ENCODE measurements around the gene DHX38. TPM values are rescaled to one million over a fixed set of nuclear protein-coding genes. Genes with fewer than 3 reads are reported as not detected.

Gene DHX38
- total and polyA plus RNA-seq, 2 of the 13 experiments (the other 11 are each of a cell fraction or from before 2014, with no cell fraction given): 54.4 to 85.9 TPM

DNA sequence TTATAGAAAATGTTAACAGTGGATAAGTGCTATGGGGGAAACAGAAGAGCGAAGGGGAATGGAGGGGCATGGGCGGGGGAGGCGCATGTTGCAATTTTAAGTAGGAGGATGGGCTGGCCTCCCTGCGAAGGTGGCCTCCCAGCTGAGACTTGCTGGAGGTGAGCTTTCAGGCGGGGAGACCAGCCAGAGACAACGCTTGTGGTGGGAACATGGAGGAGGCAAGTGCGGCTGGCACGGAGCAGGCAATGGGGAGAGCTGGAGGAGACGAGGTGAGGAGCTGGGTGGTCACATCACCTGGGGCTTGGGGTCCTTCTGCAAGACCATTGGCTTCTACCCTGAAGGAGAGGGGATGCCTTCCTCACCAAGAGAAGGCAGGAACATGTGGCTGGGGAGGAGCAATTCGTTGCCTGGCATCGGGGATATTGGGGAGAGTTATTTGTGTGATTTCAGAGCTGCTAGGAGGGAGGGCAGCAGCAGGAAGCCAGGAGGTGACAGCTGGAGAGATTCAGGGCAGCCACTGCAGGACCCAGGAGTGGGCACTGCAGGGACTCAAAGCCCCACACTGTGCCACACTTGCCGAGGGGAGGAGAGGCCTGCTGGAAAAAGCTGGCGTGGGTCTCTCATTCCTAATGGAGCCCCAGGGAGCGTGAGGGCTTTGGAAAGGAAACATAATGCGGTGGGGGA is 43.9 kb downstream of the DHX38 start:
- Histone ChIP-seq H3K27ac (ENCODE audit: extremely low read length, insufficient read depth, low read length) (peak overlapping the region; percentile 8), H4K20me1 (ENCODE audit: insufficient read depth, low read length) (no peaks in the 10 kb centered on the region), H3K79me2 (ENCODE audit: insufficient read depth, low read length) (no peaks in the 10 kb centered on the region), H3K27me3 (ENCODE audit: control insufficient read depth in 1 of 2, insufficient read depth in 2 of 2, low read length in 2 of 2) (no peaks in the 10 kb centered on the region), H3K4me2 (ENCODE audit: low read depth, low read length) (no peak overlapping the region), H3K9ac (ENCODE audit: insufficient read depth, low read depth, low read length) (no peak overlapping the region), H2AFZ (ENCODE audit: low read length) (no peak overlapping the region), H3K9me3 (ENCODE audit: low read length) (no peaks in the 10 kb centered on the region), H3K4me1 (ENCODE audit: insufficient read depth, low read length) (peaks cover 16% of the 10 kb centered on the region), H3K36me3 (replicated peaks in 1 of 2; ENCODE audit: control insufficient read depth in 1 of 2, insufficient read depth in 2 of 2, low read length in 2 of 2) (no peaks in the 10 kb centered on the region), H3K4me3 (replicated peaks in 1 of 3; ENCODE audit: insufficient read depth in 1 of 3, low read depth in 2 of 3, low read length in 3 of 3) (no peak overlapping the region)
- intact Hi-C loops (cut with micrococcal nuclease; ENCODE audit: unreplicated experiment): no loop called here
- no TSS peak for BruUV-seq (replicated peaks)
- DNase-seq (ENCODE audit: low spot score) (no peak), ATAC-seq (peak; percentile 88), FAIRE-seq (no peak)
- in situ Hi-C loops (cut with HindIII; ENCODE audit: extremely low pct_ligation_motif_present, low pct_unique_long_range_greater_than_20kb): no loop called here
- ChIA-PET CTCF (ENCODE audit: low intra/inter-chr PET ratio, low total read pairs) (no interaction called here), POLR2A (no interaction called here)
- TF ChIP-seq, protein P1, sequence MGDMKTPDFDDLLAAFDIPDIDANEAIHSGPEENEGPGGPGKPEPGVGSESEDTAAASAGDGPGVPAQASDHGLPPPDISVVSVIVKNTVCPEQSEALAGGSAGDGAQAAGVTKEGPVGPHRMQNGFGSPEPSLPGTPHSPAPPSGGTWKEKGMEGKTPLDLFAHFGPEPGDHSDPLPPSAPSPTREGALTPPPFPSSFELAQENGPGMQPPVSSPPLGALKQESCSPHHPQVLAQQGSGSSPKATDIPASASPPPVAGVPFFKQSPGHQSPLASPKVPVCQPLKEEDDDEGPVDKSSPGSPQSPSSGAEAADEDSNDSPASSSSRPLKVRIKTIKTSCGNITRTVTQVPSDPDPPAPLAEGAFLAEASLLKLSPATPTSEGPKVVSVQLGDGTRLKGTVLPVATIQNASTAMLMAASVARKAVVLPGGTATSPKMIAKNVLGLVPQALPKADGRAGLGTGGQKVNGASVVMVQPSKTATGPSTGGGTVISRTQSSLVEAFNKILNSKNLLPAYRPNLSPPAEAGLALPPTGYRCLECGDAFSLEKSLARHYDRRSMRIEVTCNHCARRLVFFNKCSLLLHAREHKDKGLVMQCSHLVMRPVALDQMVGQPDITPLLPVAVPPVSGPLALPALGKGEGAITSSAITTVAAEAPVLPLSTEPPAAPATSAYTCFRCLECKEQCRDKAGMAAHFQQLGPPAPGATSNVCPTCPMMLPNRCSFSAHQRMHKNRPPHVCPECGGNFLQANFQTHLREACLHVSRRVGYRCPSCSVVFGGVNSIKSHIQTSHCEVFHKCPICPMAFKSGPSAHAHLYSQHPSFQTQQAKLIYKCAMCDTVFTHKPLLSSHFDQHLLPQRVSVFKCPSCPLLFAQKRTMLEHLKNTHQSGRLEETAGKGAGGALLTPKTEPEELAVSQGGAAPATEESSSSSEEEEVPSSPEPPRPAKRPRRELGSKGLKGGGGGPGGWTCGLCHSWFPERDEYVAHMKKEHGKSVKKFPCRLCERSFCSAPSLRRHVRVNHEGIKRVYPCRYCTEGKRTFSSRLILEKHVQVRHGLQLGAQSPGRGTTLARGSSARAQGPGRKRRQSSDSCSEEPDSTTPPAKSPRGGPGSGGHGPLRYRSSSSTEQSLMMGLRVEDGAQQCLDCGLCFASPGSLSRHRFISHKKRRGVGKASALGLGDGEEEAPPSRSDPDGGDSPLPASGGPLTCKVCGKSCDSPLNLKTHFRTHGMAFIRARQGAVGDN (CRISPR knock-in tag; IDR thresholded peaks at IDR 0.05): peak; percentile 43; the same call in 1 of the 2 replicates
- TF ChIP-seq ZNF615 (CRISPR knock-in tag; IDR thresholded peaks at IDR 0.05; ENCODE audit: borderline replicate concordance): no peak
- 0 out of 2 replicates have a peak, but pooled peaks have one; percentile 29 for TF ChIP-seq ZNF709 (CRISPR knock-in tag; IDR thresholded peaks at IDR 0.05)
- 91% methylated on average over 15 of the region's 15 CpGs for WGBS (ENCODE audit: low lambda C conversion rate)
